Upper lobe of left lung (tissue), 4 donors: ENCODE data around the gene ZDHHC14.

Experiments used
- CTCF ChIP-seq, 6 experiments: fragments of 450-650 bp in 4 of 6; fragments of 200-600 bp in 2 of 6; sonication (generic) in 2 of 6; IDR thresholded peaks; one replicate each; pipeline ENCODE4 v1.5.1; 2016 to 2019; ENCODE audit warnings: antibody characterized with exemption in 6 of 6
- EP300 ChIP-seq, 4 donors: sonication (generic); formaldehyde crosslinking; IDR thresholded peaks; one replicate each; pipeline ENCODE4 v1.5.1; 2017; ENCODE audit warnings: antibody characterized with exemption in 4 of 4, control low read depth in 2 of 4
- POLR2A ChIP-seq, 4 donors: fragments of 450-650 bp; IDR thresholded peaks; one replicate each; pipeline ENCODE4 v1.5.1; 2016 to 2017; ENCODE audit warnings: antibody characterized with exemption in 4 of 4, mild to moderate bottlenecking in 2 of 4
- POLR2AphosphoS5 ChIP-seq, 2 donors: sonication (generic); formaldehyde crosslinking; IDR thresholded peaks; one replicate each; pipeline ENCODE4 v1.5.1; 2017; ENCODE audit warnings: antibody characterized with exemption in 2 of 2

GRCh38 chr6:157531986-157532365 lies 151.0 kb downstream of the ZDHHC14 start:
- no peak for TF ChIP-seq POLR2A (IDR thresholded peaks at IDR 0.05)
- no peak for TF ChIP-seq CTCF (IDR thresholded peaks at IDR 0.05)
- TF ChIP-seq POLR2AphosphoS5 (IDR thresholded peaks at IDR 0.05) = no peak
- TF ChIP-seq EP300 (IDR thresholded peaks at IDR 0.05) = no peak
